Measurements from ENCODE around the gene NPAT.
"Not testable (repeated sequence)": the region's sequence is repeated elsewhere in the genome, so short reads cannot be mapped to it uniquely, and the experiment has no call there.

The NPAT gene

DNA sequence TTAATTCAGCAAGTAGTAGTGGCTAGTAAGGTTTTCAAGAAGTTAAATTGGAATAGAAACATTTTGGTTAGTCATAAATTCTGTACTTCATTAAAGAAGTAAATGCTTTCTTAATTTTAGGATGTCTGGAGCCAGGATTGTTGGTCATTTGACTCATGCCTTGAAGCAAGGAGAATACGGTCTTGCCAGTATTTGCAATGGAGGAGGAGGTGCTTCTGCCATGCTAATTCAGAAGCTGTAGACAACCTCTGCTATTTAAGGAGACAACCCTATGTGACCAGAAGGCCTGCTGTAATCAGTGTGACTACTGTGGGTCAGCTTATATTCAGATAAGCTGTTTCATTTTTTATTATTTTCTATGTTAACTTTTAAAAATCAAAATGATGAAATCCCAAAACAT is 75.3 kb downstream of the NPAT start:
- DNase-seq: no peak

- no peak for DNase-seq
These were observed 77.8 kb downstream of the NPAT start for GRCh38 chr11:108144615-108145014.

DNA sequence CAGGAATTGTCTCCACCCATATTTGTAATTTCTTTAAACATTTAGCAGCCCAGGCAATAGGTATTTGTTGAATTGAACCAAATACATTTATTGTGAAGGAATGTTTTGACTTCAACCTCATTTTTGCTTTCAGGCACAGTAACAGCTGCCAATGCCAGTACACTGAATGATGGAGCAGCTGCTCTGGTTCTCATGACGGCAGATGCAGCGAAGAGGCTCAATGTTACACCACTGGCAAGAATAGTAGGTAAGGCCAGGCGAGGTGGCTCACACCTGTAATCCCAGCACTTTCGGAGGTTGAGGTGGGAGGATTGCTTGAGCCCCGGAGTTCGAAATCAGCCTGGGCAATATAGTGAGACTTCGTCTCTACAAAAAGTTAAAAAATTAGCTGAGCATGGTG is 80.1 kb downstream of the NPAT start:
- DNase-seq: no peak

GRCh38 chr11:108137212-108137611 is 85.2 kb downstream of the NPAT start:
- no peak for DNase-seq

GRCh38 chr11:108135845-108136544 is 86.4 kb downstream of the NPAT start:
- DNase-seq: no peak

DNA sequence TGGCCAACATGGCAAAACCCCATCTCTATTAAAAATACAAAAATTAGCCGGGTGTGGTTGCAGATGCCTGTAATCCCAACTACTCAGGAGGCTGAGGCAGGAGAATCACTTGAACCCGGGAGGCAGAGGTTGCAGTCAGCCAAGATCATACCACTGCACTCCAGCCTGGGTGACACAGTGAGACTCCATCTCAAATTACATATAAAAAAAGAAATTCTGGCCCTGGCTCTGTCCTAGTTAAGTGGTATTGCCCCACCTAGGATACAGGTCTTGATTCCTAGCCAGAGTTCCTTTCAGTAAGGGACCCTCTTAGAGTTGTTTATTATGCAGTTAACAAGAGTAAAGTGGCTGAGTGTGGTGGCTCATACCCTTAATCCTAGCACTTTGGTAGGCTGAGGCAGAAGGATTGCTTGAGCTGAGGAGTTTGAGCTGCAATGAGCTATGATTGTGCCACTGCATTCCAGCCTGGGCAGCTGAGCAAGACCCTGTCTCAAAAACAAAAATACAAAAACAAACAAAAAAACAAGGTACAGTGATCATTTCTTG is 89.4 kb downstream of the NPAT start:
- DNase-seq: not testable (repeated sequence)

GRCh38 chr11:108131993-108132392 is 90.4 kb downstream of the NPAT start:
- DNase-seq: no peak

DNA sequence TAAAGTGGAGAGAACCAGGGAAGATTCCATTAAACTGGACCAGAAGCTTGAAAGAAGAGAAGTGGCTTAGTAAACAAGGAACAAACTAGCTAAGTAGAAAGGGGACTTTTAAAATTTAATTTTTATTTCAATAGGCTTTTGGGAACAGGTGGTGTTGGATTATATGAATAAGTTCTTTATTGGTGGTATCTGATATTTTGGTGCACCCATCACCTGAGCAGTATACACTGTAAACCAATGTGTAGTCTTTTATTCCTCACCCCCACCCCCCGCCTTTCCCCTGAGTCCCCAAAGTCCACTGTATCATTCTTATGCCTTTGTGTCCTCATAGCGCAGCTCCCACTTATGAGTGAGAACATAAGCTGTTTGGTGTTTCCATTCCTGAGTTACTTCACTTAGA is 93.7 kb downstream of the NPAT start:
- DNase-seq: no peak

DNA sequence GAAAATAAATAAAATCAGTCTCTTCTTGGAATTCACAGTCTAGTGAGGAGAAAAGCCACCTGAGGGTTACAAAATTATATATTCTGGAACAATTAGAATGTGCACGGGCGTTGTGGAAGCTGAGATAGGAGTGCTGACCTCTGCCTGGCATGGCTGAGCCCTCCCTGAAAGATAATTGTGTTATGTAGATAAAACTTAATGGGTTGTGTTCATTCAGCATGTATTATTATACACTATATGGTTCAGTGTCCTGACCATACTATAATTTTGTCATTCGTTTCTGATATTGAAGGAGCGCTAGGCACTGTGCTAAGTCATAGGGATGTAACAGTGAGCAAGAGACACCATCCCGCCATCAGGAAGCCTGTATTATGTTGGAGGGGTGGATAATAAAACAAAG is 97.3 kb downstream of the NPAT start:
- DNase-seq: no peak

DNA sequence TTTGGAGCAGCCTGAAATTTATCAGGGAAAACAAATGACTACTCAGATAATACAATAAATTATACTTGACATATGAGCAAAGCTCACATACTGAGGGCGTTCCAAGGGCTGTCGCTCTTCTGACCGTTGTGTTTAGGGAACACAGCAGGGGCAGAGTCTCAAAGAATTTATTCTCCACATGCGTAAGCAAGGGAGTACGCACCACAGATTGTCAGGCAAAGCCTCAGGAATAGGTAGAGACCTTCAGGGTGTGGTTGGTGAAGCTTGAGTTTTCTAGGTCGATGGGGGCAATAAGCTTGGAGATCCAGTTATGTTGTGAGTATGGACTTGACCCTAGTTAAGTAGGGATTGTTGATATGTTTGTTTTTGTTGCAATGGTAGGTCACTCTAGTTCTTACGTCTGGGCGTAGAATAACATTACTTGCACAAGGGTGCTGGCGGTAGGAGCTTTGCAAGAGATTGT is 100.2 kb downstream of the NPAT start:
- DNase-seq: no peak

- DNase-seq: peak; percentile 94
These were observed 100.9 kb downstream of the NPAT start, which contains the start of gene ACAT1 for GRCh38 chr11:108121274-108122155. TSS of gene ACAT1 (plus strand) at chr11:108121567. CDS start at chr11:108121607, 40 bp downstream.

DNA sequence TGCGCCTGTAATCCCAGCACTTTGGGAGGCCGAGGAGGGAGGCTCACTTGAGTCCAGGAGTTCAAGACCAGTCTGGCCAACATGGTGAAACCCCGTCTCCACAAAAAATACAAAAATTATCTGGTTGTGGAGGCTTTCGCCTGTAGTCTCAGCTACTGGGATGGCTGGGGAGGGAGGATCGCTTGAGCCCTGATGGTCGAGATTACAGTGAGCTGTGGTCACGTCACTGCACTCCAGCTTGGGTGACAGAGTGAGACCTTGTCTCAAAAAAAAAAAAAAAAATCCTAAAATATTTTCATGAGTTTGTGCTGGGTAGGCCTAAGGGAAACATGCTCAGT is 101.5 kb downstream of the NPAT start:
- DNase-seq: not testable (repeated sequence)

DNA sequence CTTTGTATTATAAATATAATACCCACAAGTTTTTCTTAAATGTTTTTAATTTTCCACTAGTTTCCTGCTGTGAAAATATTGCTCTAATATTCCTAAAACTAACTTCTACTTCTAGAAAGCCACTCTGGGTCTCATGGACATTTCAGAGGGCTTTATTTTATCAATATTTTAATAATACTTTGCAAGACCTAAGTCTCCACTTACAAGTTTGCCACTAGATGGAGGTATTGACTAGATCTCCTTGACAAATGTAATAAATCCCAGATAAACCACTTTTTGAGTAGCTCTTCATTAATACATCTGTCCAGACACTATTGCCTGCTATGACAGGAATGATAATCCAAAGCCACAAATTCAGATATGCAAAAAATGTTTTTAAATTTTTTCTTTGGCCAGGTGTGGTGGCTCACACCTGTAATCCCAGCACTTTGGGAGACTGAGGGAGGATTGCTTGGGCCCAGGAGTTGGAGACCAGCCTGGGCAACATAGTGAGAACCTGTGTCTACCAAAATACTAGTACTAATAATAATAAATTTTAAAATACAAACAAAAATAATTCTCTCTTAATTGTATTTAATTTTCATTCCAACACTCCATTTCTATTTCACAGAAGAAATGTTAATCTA is 104.6 kb downstream of the NPAT start:
- peak; percentile 38 for DNase-seq

DNA sequence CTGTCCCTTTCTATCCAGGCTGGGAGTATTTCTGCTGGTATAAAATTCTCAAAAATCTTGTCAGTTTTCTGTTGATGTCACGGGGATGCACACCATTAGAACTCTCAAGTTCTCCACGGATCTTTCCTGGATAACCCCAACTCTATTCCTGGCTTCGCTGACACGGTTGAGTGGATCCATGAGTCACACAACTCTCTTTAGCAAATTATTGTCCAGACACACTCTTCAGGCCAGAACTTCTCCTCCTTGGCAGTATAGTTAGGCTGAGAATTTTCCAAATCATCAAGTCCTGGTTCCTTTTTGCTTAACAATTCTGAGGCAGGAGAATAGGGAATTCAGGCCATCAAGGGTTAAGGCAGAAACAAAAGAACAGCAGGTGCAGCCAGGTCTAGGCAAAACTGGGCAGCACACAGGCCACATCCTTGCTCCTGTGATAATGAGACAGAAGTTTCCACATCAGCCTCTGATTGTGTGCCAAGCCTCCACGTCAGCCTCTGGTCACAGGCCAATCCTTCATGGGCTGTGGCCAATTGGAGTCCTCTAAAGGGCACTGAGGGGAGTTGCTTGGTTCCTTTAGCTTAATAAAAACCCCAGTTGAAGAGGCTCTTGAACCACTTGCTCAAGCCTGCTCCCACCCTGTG is 106.8 kb downstream of the NPAT start:
- peak; percentile 65 for DNase-seq

- no peak for DNase-seq
These were observed 110.4 kb downstream of the NPAT start for GRCh38 chr11:108112057-108112456.

DNA sequence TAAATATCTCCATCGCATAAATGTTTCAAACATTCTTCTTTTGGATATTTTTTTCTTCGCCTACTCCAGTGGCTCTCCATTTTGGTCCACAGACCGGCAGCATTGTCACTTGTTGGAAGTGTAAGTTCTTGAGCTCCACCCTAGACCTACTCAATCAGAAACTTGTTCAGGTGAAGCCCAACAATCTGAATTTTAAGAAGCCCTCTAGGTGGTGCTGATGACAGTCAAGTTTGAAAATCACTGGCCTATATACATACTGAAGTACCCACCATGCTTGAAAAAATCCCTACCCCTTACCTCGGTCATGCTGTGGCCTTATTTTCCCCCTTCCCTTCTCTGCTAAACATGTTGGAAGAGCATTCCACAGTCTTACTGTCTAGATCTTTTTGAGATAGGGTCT is 111.3 kb downstream of the NPAT start:
- no peak for DNase-seq

Measured in NCI-H345 (cell line).